Left lung (tissue), 10 donors: ENCODE data around the gene ARAP3. TPM values are rescaled to one million over a fixed set of nuclear protein-coding genes. Genes with fewer than 3 reads are reported as not detected.

Experiments
- ATAC-seq: fragments of 200-7000 bp; cut with Tn5 transposase; one replicate; pipeline ENCODE4 v1.9.1; 2020; ENCODE audit warnings: moderate library complexity
- DNase-seq, 4 donors: peaks; one replicate each; pipeline ENCODE4 v3.0.0-alpha.2; 2013 to 2020
- H3K27ac ChIP-seq, 2 donors: fragments of 200-600 bp; sonication (generic) in 1 of 2; one replicate each; pipeline versions ENCODE4 v1.5.0 to v1.8.0; 2020 to 2021
- H3K27me3 ChIP-seq, 2 donors: fragments of 200-600 bp; sonication (generic) in 1 of 2; one replicate each; pipeline versions ENCODE4 v1.5.0 to v1.8.0; 2020 to 2021
- H3K36me3 ChIP-seq, 2 donors: fragments of 200-600 bp; sonication (generic) in 1 of 2; one replicate each; pipeline versions ENCODE4 v1.5.0 to v1.8.0; 2020 to 2021
- H3K4me1 ChIP-seq, 2 donors: fragments of 200-600 bp; one replicate each; pipeline ENCODE4 v1.8.0; 2021
- H3K4me3 ChIP-seq, 2 donors: fragments of 200-600 bp; sonication (generic) in 1 of 2; one replicate each; pipeline versions ENCODE4 v1.5.0 to v1.8.0; 2020 to 2021; ENCODE audit warnings: mild to moderate bottlenecking in 1 of 2
- H3K9me3 ChIP-seq, 2 donors: fragments of 200-600 bp; sonication (generic) in 1 of 2; one replicate each; pipeline versions ENCODE4 v1.5.0 to v1.8.0; 2020 to 2021
- CTCF ChIP-seq, 2 donors: fragments of 200-600 bp; sonication (generic) in 1 of 2; IDR thresholded peaks; one replicate each; pipeline versions ENCODE4 v1.5.0 to v1.8.0; 2021; ENCODE audit warnings: antibody characterized with exemption in 2 of 2
- intact Hi-C, 2 donors: fragments of 100-400 bp; cut with DNase I; formaldehyde crosslinking; loops; one replicate each; pipeline versions ENCODE4 v1.11.2 to v1.14.2; 2022
- polyA plus RNA-seq, 6 donors: library from polyadenylated mRNA; unstranded; fragments of 120-200 nt; gene quantifications; one replicate each; pipeline ENCODE4 v1.2.1, GENCODE V29; 2013; ENCODE audit not compliant: insufficient read length in 6 of 6
- total RNA-seq, 2 donors: library from RNA; stranded (reverse); fragmentation: NEBNext Ultra II Directional; extraction: Animal tissue kit (Norgen Biotek cat#: 25700); gene quantifications; one replicate each; pipeline ENCODE4 v1.2.1, GENCODE V29; 2021
- donor health status: DM: no; HTN: yes; CAD: no.
- donor health status: DM: no; HTN: no; CAD: no.

ARAP3 gene
- total and polyA plus RNA-seq, 8 donors: 20.5 to 53.9 (median 41.3) TPM

GRCh38 chr5:141717043-141717442, 35.0 kb upstream of the ARAP3 start:
- intact Hi-C loops: no loop called here
- no peak overlapping the region for H3K4me3 ChIP-seq
- H3K4me1 ChIP-seq: peaks cover 0 to 4% of the 10 kb centered on the region in 2 donors
- no peaks in the 10 kb centered on the region for H3K36me3 ChIP-seq
- ATAC-seq: no peak
- no peak overlapping the region for H3K27ac ChIP-seq
- H3K27me3 ChIP-seq: peaks cover 0 to 15% of the 10 kb centered on the region in 2 donors
- no peak for TF ChIP-seq CTCF (IDR thresholded peaks at IDR 0.05)
- H3K9me3 ChIP-seq: no peaks in the 10 kb centered on the region
- DNase-seq: no peak

GRCh38 chr5:141716468-141716867, 34.4 kb upstream of the ARAP3 start:
- DNase-seq (no peak), ATAC-seq (no peak)
- intact Hi-C loops: no loop called here

GRCh38 chr5:141716009-141716408, 34.0 kb upstream of the ARAP3 start:
- no peaks in the 10 kb centered on the region for H3K9me3 ChIP-seq
- H3K4me3 ChIP-seq: no peak overlapping the region
- peaks cover 0 to 15% of the 10 kb centered on the region in 2 donors for H3K27me3 ChIP-seq
- no peak for DNase-seq
- no peaks in the 10 kb centered on the region for H3K36me3 ChIP-seq
- no peak overlapping the region for H3K27ac ChIP-seq
- no peak for ATAC-seq
- peaks cover 0 to 4% of the 10 kb centered on the region in 2 donors for H3K4me1 ChIP-seq
- intact Hi-C loops: no loop called here
- no peak for TF ChIP-seq CTCF (IDR thresholded peaks at IDR 0.05)

More at GRCh38 chr5:141716468-141716867, 34.4 kb upstream of the ARAP3 start:
- no peak for TF ChIP-seq CTCF (IDR thresholded peaks at IDR 0.05)
- Histone ChIP-seq H3K27ac (no peak overlapping the region), H3K4me3 (no peak overlapping the region), H3K27me3 (peaks cover 0 to 15% of the 10 kb centered on the region in 2 donors), H3K36me3 (no peaks in the 10 kb centered on the region), H3K4me1 (peaks cover 0 to 4% of the 10 kb centered on the region in 2 donors), H3K9me3 (no peaks in the 10 kb centered on the region)

GRCh38 chr5:141715346-141715905, 33.4 kb upstream of the ARAP3 start:
- peaks cover 0 to 4% of the 10 kb centered on the region in 2 donors for H3K4me1 ChIP-seq
- no peaks in the 10 kb centered on the region for H3K9me3 ChIP-seq
- DNase-seq: no peak
- intact Hi-C loops: no loop called here
- H3K4me3 ChIP-seq: no peak overlapping the region
- peaks cover 0 to 15% of the 10 kb centered on the region in 2 donors for H3K27me3 ChIP-seq
- ATAC-seq: no peak
- H3K27ac ChIP-seq: no peak overlapping the region
- no peaks in the 10 kb centered on the region for H3K36me3 ChIP-seq
- no peak for TF ChIP-seq CTCF (IDR thresholded peaks at IDR 0.05)

- Histone ChIP-seq H3K27me3 (peaks cover 0 to 15% of the 10 kb centered on the region in 2 donors), H3K36me3 (no peaks in the 10 kb centered on the region), H3K4me3 (no peak overlapping the region), H3K9me3 (no peaks in the 10 kb centered on the region), H3K4me1 (peaks cover 0 to 4% of the 10 kb centered on the region in 2 donors), H3K27ac (no peak overlapping the region)
- DNase-seq: no peak
- no peak for ATAC-seq
- TF ChIP-seq CTCF (IDR thresholded peaks at IDR 0.05): no peak
- intact Hi-C loops: no loop called here
These were observed 32.7 kb upstream of the ARAP3 start for GRCh38 chr5:141714542-141715310.
